MM.1S (cell line): Measurements from ENCODE around the gene CORO7.

ENCODE experiments used
- DNase-seq: peaks from one replicate; pipeline ENCODE4 v3.0.0-alpha.2; 2015
- H2AFZ ChIP-seq: fragments of 300-600 bp; sonication (generic); 2 replicates; pipeline ENCODE4 v1.6.0; 2016; ENCODE audit warnings: antibody characterized with exemption, low read length
- H3F3A ChIP-seq: fragments of 300-600 bp; sonication (generic); 2 replicates; pipeline ENCODE4 v1.6.1; 2016; ENCODE audit warnings: mild to moderate bottlenecking, antibody characterized with exemption, low read length, moderate library complexity, mixed read lengths; ENCODE audit not compliant: insufficient read depth
- H3K27ac ChIP-seq: fragments of 300-600 bp; sonication (generic); 2 replicates; pipeline ENCODE4 v1.5.1; 2016; ENCODE audit warnings: mild to moderate bottlenecking, low read length
- H3K27me3 ChIP-seq: fragments of 300-600 bp; sonication (generic); replicated peaks from 2 replicates; pipeline ENCODE4 v1.6.0; 2016; ENCODE audit warnings: low read length; ENCODE audit not compliant: insufficient read depth
- H3K36me3 ChIP-seq: fragments of 300-600 bp; sonication (generic); replicated peaks from 2 replicates; pipeline ENCODE4 v1.6.1; 2016; ENCODE audit warnings: mild to moderate bottlenecking, low read length, mixed read lengths; ENCODE audit not compliant: insufficient read depth
- H3K4me1 ChIP-seq: fragments of 300-600 bp; sonication (generic); 2 replicates; pipeline ENCODE4 v1.6.1; 2016; ENCODE audit warnings: low read length, mixed read lengths
- H3K4me2 ChIP-seq: fragments of 300-600 bp; sonication (generic); 2 replicates; pipeline ENCODE4 v1.6.0; 2016; ENCODE audit warnings: low read depth, low read length
- H3K4me3 ChIP-seq: fragments of 300-600 bp; sonication (generic); 2 replicates; pipeline ENCODE4 v1.5.1; 2016; ENCODE audit warnings: low read length, mixed read lengths
- H3K79me2 ChIP-seq: fragments of 300-600 bp; sonication (generic); 2 replicates; pipeline ENCODE4 v1.6.1; 2016; ENCODE audit warnings: mixed run types, low read length, mixed read lengths
- H3K9ac ChIP-seq: fragments of 300-600 bp; sonication (generic); 2 replicates; pipeline ENCODE4 v1.6.1; 2016; ENCODE audit warnings: low read length, mixed read lengths
- H3K9me2 ChIP-seq: fragments of 300-600 bp; sonication (generic); replicated peaks from 2 replicates; pipeline ENCODE4 v1.6.1; 2016; ENCODE audit warnings: mild to moderate bottlenecking, low read length, mixed read lengths; ENCODE audit not compliant: insufficient read depth
- H3K9me3 ChIP-seq: fragments of 300-600 bp; sonication (generic); replicated peaks from 2 replicates; pipeline ENCODE4 v1.6.1; 2016; ENCODE audit warnings: mild to moderate bottlenecking, low read length, mixed read lengths; ENCODE audit not compliant: insufficient read depth
- H4K20me1 ChIP-seq: fragments of 300-600 bp; sonication (generic); 2 replicates; pipeline ENCODE4 v1.6.1; 2016; ENCODE audit warnings: mild to moderate bottlenecking, low read length, moderate library complexity, mixed read lengths; ENCODE audit not compliant: insufficient read depth
- CTCF ChIP-seq: fragments of 300-600 bp; sonication (generic); IDR thresholded peaks from 2 replicates; pipeline ENCODE4 v1.5.1; 2016; ENCODE audit warnings: antibody characterized with exemption, low read length, mixed read lengths
- EZH2 ChIP-seq: fragments of 300-600 bp; sonication (generic); optimal IDR thresholded peaks from 2 replicates; pipeline ENCODE3; 2017; ENCODE audit warnings: low read depth, mild to moderate bottlenecking, antibody characterized with exemption, low read length, mixed read lengths
- EZH2phosphoT487 ChIP-seq: fragments of 300-600 bp; sonication (generic); IDR thresholded peaks from 2 replicates; pipeline ENCODE4 v1.6.1; 2018; ENCODE audit warnings: antibody characterized with exemption, low read length

The CORO7 gene

GRCh38 chr16:4315186-4316107 lies 100.9 kb downstream of the CORO7 start, which contains the start of gene GLIS2:
TSS of gene GLIS2 (plus strand) at chr16:4316067. CDS start at chr16:4332281, 16,214 bp downstream.
- TF ChIP-seq CTCF: no peak
- peak; percentile 45 for TF ChIP-seq EZH2
- TF ChIP-seq EZH2phosphoT487: no peak
- DNase-seq: peak; percentile 39
- H2AFZ ChIP-seq: peak within 1 kb of the TSS; percentile 61
- no peak within 1 kb of the TSS for H3K27ac ChIP-seq
- no peaks in the 10 kb centered on the region for H3K9me3 ChIP-seq
- no peaks in the 10 kb centered on the region for H3K36me3 ChIP-seq
- 0 out of 2 replicates have a peak, but pooled peaks cover 5% of the 10 kb centered on the region for H3F3A ChIP-seq
- H3K9me2 ChIP-seq: no peaks in the 10 kb centered on the region
- H3K4me1 ChIP-seq: 0 out of 2 replicates have a peak, but pooled peaks cover 14% of the 10 kb centered on the region
- H3K27me3 ChIP-seq: peaks cover 49% of the 10 kb centered on the region
- no peak within 1 kb of the TSS for H3K9ac ChIP-seq
- no peaks in the 10 kb centered on the region for H4K20me1 ChIP-seq
- peak within 1 kb of the TSS; percentile 88 for H3K4me2 ChIP-seq
- no peaks in the 10 kb centered on the region for H3K79me2 ChIP-seq
- peak within 1 kb of the TSS; percentile 64 for H3K4me3 ChIP-seq

- no peak overlapping the region for H3K9ac ChIP-seq
- no peaks in the 10 kb centered on the region for H4K20me1 ChIP-seq
- no peaks in the 10 kb centered on the region for H3K36me3 ChIP-seq
- TF ChIP-seq EZH2: peak; percentile 95
- TF ChIP-seq EZH2phosphoT487: peak; percentile 61; the same call in 1 of the 2 replicates
- TF ChIP-seq CTCF: no peak
- peak overlapping the region; percentile 61 for H2AFZ ChIP-seq
- H3F3A ChIP-seq: 0 out of 2 replicates have a peak, but pooled peaks cover 5% of the 10 kb centered on the region
- no peaks in the 10 kb centered on the region for H3K9me2 ChIP-seq
- peaks cover 41% of the 10 kb centered on the region for H3K27me3 ChIP-seq
- H3K4me3 ChIP-seq: peak overlapping the region; percentile 64
- no peaks in the 10 kb centered on the region for H3K79me2 ChIP-seq
- no peaks in the 10 kb centered on the region for H3K9me3 ChIP-seq
- H3K27ac ChIP-seq: no peak overlapping the region
- no peak for DNase-seq
- peak overlapping the region; percentile 88 for H3K4me2 ChIP-seq
- 0 out of 2 replicates have a peak, but pooled peaks cover 12% of the 10 kb centered on the region for H3K4me1 ChIP-seq
Measured at GRCh38 chr16:4314532-4315185, 101.7 kb downstream of the CORO7 start.

GRCh38 chr16:4313563-4314531 lies 102.5 kb downstream of the CORO7 start:
- no peaks in the 10 kb centered on the region for H3K79me2 ChIP-seq

More at GRCh38 chr16:4313563-4314531, 102.5 kb downstream of the CORO7 start:
- Histone ChIP-seq H3K4me3 (no peak overlapping the region), H3K27ac (no peak overlapping the region), H3K9ac (no peak overlapping the region), H3K36me3 (no peaks in the 10 kb centered on the region), H4K20me1 (no peaks in the 10 kb centered on the region), H3K9me2 (no peaks in the 10 kb centered on the region), H3K27me3 (peaks cover 33% of the 10 kb centered on the region), H2AFZ (no peak overlapping the region), H3K4me1 (0 out of 2 replicates have a peak, but pooled peaks cover 5% of the 10 kb centered on the region), H3F3A (peaks cover 12% of the 10 kb centered on the region; the same call in 1 of the 2 replicates), H3K9me3 (no peaks in the 10 kb centered on the region), H3K4me2 (no peak overlapping the region; the same call in 1 of the 2 replicates)
- DNase-seq: peak; percentile 27
- peak; percentile 66 for TF ChIP-seq CTCF
- no peak for TF ChIP-seq EZH2phosphoT487
